Amniotic stem cell (primary cell): ENCODE measurements around the gene KIF3C.
"Not testable (repeated sequence)": the region's sequence is repeated elsewhere in the genome, so short reads cannot be mapped to it uniquely, and the experiment has no call there.

Experiments used
- DNase-seq: peaks from one replicate; lab custom pipeline; 2025; lab: John Stamatoyannopoulos, UW

KIF3C gene

DNA sequence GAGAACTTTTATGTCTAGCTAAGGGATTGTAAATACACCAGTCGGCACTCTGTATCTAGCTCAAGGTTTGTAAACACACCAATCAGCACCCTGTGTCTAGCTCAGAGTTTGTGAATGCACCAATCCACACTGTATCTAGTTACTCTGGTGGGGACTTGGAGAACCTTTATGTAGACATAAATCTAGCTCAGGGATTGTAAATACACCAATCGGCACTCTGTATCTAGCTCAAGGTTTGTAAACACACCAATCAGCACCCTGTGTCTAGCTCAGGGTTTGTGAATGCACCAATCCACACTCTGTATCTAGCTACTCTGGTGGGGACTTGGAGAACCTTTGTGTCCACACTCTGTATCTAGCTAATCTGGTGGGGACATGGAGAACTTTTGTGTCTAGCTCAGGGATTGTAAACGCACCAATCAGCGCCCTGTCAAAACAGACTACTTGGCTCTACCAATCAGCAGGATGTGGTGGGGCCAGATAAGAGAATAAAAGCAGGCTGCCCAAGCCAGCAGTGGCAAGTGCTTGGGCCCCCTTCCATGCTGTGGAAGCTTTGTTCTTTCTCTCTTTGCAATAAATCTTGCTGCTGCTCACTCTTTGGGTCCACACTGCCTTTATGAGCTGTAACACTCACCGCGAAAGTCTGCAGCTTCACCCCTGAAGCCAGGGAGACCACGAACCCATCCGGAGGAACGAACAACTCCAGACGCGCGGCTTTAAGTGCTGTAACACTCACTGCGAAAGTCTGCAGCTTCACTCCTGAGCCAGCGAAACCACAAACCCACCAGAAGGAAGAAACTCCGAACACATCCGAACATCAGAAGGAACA, 66.1 kb downstream of the KIF3C start:
- DNase-seq: not testable (repeated sequence)

DNA sequence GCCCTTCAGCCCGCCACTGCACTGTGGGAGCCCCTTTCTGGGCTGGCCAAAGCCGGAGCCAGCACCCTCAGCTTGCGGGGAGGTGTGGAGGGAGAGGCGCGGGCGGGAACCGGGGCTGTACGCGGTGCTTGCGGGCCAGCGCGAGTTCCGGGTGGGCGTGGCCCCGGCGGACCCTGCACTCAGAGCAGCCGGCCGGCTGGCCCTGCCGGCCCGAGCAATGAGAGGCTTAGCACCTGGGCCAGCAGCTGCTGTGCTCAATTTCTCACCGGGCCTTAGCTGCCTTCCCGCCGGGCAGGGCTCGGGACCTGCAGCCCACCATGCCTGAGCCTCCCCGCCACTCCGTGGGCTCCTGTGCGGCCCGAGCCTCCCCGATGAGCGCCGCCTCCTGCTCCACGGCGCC, 66.9 kb downstream of the KIF3C start:
- DNase-seq: not testable (repeated sequence)

DNA sequence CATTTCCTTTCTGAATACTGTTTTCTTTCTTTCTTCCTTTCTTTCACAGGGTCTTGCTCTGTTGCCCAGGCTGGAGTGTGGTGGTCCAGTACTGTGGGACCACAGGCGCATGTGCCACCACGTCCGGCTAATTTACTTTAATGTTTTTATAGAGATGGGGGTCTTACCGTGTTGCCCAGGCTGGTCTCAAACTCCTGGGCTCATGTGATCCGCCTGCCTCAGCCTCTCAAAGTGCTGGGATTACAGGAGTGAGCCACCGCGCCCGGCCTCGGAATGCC, 68.7 kb downstream of the KIF3C start:
- not testable (repeated sequence) for DNase-seq

DNA sequence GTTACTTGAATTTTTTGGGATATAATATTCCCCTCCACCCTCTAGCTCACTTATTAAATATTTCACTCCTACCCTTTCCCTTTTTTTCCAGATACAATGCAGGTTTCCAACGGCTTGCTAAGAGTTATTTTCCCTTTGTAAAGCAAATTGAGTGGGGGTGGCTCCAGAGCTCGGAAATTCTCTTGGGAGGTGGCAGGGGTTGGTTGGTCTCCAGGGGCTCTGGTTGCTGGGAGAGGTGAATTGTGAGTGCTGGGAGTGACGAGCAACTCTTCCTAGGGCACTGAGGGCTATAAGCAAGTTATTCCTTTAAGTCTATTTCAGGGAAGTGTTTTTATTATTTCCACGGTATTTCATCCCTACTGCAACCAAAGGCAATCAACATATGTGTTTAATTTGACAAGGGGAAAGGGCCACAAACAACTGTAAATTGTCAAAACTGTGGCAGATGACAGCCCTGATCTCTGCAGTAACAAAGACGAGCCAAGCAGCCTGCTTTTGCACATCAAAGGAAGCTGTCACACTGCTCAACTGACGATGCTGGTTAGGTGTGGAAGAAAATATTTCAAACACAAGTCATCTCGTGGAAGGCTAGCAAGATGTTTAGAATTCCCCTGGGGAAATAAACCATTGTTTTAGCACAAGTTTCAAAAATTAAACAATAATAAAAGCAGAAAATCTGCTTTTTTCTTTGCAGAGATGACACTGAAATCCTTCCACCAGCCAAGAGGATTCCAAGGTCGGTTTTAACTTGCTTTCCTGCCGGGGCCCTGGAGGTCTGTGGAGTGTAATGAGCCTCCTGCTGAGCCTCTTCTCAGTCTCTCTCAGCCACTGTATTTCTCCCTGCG, 69.2 kb downstream of the KIF3C start:
- DNase-seq: no peak

DNA sequence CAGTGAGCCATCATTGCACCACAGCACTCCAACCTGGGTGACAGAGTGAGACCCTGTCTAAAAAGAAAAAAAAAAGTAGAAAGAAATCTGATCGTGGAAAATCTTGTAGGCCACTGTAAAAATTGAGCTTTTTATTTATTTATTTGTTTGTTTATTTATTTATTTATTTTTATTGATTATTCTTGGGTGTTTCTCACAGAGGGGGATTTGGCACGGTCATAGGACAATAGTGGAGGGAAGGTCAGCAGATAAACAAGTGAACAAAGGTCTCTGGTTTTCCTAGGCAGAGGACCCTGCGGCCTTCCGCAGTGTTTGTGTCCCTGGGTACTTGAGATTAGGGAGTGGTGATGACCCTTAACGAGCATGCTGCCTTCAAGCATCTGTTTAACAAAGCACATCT, 72.7 kb downstream of the KIF3C start:
- not testable (repeated sequence) for DNase-seq

DNA sequence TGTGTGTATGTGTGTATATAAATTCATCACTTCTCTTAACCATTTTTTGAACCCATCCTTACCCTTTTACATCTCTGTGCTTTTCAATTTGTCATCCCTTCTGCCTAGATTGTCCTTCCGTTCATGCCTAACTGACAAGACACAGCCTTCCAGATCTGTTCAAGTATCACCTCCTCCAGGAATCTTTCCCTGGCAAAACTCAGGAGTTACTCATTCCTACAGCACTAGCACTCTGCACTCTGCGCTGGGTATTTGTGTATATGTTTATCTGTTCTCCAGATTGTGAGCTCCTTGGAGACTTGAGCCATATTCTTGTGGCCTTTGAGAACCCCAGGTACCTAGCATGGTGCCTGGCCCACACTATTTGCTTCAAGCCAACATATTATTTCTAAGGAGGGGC, 77.2 kb downstream of the KIF3C start:
- DNase-seq: no peak

DNA sequence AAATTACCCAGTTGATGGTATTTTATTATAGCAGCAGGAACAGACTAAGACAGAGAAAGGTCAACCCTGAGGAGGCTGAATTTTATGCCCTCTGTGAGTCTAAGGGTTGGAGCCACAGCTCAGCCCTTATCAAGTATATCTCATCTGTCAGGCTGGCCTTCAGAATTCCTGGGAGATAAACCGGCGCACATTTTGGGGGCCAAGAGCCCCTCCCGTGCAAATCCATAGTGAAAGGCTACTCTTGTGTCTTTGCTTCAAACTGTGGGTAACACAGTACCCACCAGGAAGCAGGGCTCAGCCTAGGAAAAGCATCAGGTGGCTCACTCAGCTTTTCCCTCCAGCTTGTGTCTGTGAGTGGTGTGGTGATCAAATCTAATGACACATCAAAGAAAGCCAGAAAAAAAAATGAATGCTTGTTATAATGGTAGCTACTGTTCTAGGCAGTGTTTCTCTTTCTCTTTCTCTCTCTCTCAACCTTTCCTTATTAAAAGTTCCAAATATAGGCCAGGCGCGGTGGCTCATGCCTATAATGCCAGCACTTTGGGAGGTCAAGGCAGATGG, 79.0 kb downstream of the KIF3C start:
- no peak for DNase-seq

DNA sequence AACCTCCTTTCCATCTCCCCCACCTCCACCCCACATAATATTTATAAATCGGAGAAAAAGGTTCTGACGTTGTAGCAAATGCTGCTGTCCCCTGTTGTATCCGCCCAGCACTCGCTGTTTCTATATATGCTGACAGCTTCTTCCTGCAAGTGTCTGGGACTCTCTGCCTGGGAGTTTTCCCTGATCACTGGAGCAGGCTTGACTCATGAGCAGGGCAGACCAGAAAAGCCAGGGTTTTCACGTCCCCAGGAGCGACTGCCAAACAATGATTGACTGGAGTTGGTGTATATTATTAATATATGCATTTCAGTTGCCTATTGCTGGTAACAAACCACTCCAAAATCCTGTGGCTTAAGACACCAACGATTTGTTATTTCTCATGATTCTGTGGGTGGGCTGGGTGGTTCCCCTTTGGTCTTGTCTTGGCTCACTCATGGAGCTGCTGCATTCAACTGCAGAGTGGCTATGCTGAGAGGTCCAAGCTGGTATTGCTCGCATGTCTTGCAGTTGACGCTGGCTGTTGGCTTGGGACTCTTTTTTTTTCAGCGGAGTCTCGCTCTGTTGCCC, 82.8 kb downstream of the KIF3C start:
- no peak for DNase-seq

DNA sequence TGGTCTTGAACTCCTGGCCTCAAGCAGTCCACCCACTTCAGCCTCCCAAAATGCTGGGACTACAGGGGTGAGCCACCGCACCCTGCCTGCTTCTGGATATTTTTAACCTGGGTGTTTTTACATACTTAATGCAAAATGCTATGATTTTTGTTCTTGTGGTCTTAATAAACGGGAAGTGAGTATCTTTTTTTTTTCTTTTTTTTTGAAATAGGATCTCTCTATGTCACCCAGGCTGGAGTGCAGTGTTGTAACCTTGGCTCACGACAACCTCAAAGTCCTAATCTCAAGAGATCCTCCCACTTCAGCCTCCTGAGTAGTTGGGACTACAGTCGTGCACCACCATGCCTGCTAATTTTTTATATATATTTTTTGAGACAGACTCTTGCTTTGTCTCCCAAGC, 84.8 kb downstream of the KIF3C start:
- DNase-seq: no peak

DNA sequence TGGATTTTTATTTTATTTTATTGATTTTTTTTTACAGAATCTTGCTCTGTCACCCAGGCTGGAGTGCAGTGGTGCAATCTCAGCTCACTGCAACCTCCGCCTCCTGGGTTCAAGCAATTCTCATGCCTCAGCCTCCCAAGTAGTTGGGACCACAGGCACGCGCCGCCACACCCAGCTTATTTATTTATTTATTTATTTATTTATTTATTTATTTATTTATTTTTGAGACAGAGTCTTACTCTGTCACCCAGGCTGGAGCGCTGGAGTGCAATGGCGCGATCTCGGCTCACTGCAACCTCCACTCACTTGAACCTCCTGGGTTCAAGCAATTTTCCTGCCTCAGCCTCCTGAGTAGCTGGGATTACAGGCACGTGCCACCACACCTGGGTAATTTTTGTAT, 86.0 kb downstream of the KIF3C start:
- not testable (repeated sequence) for DNase-seq

DNA sequence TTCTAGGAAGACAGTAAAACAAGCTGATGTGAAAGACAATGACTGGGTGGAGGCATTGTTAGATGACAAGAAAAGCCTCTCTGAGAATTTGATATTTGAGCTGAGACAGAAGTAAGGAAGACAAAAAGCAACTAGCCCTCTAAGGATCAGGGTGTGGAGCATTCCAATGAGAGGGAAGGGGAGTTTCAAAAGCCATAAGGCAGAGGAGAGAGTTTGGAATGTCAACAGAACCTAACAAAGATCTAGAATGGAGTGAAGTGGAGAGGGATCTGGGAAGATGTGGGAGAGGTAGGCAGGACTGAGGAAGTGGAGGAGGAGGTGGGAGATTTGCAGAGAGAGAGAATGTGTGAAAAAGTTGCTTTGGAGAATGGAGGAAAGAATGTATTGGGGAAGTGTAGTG, 86.7 kb downstream of the KIF3C start:
- no peak for DNase-seq

DNA sequence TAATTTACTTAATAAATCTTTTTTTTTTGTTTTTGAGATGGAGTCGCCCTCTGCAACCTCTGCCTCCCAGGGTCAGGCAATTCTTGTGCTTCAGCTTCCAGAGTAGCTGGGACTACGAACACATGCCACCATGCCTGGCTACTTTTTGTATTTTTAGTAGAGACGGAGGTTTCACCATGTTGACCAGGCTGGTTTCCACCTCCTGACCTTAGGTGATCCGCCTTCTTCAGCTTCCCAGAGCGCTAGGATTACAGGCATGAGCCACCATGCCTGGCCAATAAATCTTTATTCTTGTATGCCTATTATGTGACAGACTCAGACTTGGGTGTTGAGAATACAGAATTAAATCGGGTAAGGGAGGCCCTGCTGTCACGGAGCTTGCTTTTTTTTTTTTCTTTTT, 87.3 kb downstream of the KIF3C start:
- DNase-seq: no peak

DNA sequence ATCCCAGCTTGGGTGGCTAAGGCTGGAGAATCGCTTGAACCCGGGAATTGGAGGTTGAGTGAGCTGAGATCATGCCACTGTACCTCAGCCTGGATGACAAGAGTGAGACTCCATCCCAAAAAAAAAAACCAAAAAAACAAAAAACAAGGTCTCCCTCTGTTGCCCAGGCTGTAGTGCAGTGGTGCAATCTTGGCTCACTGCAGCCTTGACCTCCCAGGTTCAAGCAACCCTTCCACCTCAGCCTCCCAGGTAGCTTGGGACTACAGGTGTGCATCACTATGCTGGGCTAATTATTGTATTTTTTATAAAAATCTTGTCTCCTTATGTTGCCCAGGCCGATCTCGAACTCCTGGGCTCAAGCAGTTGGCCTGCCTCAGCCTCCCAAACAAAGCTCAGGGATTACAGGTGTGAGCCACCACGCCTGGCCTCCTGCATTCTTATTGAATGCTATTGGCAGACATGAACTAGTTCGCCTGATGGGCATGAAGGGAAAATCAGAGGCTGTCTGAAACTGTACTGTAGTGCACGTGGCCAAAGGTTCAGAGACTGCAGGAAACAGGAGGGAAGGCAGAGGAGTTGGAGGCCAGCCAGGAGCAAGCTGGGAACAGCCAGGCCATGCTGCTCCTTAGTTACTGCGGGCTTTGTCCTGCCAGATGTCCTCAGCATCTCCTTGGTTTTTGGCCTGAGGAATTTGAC, 88.0 kb downstream of the KIF3C start:
- no peak for DNase-seq

DNA sequence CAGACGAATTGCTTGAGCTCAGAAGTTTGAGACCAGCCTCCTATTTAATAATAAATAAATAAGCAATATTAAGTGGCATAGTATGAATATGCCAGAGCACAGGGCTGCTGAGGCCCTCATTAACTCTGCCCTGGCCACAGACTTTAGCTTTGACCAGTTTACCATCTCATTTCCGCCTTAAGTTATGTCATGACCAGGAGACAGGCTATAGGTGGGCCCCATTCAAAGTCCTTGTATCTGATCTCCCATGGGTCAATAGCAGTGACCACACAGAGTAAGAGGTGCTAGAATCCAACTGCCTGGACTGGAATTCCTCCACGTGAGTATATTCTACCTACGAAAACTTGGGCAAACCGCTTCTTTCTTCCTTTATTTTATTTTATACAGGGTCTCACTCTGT, 90.6 kb downstream of the KIF3C start:
- DNase-seq: no peak

DNA sequence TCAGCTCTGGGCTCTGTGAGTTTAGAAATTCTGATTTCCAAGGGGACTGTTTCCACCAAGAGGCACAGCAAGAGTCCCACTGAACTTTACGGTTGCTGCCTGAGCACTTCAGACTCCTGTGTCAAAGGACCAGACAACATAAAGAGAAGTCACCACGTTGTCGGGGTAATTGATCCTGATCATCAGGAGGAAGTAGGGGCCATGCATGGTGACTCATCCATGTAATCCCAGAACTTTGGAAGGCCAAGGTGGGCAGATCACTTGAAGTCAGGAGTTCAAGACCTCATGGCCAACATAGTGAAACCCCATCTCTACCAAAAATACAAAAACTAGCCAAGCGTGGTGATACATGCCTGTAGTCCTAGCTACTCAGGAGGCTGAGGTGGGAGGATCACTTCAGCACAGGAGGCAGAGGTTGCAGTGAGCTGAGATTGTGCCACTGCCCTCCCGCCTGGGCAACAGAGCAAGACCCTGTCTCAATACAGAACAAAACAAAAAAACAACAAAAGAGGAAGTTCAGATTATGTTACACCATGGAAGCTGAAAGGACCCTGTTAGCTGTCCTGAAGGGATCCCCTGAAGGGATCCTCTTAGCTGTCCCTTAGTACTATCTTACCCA, 94.6 kb downstream of the KIF3C start:
- DNase-seq: no peak

DNA sequence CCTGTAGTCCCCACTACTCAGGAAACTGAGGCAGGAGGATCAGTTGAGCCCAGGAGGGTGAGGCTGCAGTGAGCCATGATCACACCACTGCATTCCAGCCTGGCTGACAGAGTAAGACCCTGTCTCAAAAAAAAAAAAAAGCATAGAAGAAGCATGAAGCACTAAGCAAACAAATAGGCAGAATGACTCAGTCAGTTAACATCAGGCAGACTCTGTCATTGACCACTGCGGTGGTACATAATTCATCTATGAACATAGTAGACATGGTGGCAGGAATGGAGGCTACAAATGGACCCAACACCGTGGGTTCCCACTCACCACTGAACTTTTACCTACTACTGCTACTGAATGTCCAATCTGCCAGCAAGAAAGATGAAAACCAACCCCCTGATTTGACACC, 96.4 kb downstream of the KIF3C start:
- peak; percentile 54 for DNase-seq

DNA sequence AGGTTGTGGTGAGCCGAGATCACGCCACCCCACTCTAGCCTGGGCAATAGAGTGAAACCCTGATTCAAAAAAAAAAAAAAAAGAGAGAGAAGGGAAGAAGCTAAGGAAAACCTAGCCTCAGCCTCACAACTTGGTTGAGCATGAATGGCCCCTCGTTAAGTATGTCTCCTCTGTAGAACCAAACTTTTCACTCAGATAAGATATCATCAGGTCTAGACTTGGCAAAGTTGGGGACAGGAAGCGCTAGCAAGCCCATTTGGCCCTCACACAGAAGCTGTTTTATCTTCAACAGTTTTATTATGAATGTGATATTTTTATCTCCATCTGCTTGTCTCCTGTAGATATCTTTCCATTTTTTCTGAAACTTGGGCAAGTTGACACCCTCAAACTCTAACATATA, 100.5 kb downstream of the KIF3C start:
- DNase-seq: no peak

DNA sequence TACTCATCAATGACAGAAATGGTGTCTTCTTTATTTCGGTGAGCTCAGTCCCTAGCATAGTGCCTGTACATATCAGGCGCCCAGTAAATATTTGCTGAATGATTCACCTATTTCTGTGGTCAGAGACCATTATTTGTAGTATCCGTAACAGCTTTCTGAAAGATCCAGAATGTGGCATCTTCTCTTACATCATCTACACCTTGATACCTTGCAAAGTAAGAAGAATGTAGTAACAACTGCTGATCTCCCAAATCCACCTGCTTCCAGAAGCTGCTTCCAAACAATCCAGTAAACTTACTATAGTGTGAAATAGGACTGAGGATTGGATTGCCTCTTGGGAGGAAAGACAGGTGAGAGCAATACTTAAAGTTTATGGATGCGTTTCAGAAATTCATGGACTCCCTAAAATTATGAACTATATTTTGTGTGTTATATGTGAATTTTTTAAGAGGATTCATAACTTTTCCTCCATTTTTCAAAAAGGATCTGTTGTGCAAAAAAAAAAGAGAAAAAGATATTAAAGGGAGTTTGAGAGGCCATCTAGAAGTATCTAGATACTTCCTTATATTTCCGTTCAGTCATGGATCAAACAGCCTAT, 103.1 kb downstream of the KIF3C start:
- peak; percentile 4 for DNase-seq

DNA sequence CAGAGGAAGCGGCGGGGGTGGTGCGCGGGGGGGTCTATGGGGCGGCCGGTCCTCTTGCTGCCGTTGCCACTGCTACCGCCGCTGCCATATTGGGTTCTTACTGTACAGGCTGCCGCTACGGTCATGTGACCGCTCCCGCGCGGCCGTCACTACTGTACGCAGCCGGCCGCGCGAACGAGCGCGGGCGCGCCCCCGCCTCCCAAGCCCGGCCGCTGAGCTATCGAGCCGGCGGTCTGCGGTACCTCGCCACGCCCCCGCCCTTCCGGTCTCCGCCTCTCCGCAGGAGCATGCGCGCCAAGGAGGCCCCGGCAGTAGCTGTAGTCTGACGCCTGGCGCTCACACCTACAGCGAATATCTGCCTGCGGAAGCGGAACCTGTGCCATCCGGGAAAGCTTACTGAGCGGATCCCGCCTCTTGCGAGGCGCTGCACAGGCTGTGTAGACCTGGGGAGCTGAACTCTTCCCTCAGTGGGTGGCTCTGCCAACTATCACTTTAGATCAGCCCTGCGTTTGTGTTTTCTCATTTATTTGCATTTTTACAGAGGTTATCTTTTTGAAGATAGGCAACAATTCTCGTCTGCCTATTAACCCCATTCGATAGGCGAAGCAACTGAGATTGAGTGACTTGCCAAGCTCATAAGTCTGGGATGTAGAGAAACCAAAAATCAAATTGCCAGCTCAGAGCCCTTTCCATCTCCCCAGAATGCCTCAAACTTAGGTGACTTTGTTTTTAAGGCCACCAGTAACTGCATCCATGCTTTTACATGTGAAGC, 103.8 kb downstream of the KIF3C start, which contains the start of gene ASXL2:
Gene ASXL2 (minus strand): TSS at position 127 of the 772 bp plus-strand sequence. CDS start 265 bp downstream, outside the sequence.
- peak; percentile 96 for DNase-seq
